ENCODE results near the gene TBXA2R.

DNA sequence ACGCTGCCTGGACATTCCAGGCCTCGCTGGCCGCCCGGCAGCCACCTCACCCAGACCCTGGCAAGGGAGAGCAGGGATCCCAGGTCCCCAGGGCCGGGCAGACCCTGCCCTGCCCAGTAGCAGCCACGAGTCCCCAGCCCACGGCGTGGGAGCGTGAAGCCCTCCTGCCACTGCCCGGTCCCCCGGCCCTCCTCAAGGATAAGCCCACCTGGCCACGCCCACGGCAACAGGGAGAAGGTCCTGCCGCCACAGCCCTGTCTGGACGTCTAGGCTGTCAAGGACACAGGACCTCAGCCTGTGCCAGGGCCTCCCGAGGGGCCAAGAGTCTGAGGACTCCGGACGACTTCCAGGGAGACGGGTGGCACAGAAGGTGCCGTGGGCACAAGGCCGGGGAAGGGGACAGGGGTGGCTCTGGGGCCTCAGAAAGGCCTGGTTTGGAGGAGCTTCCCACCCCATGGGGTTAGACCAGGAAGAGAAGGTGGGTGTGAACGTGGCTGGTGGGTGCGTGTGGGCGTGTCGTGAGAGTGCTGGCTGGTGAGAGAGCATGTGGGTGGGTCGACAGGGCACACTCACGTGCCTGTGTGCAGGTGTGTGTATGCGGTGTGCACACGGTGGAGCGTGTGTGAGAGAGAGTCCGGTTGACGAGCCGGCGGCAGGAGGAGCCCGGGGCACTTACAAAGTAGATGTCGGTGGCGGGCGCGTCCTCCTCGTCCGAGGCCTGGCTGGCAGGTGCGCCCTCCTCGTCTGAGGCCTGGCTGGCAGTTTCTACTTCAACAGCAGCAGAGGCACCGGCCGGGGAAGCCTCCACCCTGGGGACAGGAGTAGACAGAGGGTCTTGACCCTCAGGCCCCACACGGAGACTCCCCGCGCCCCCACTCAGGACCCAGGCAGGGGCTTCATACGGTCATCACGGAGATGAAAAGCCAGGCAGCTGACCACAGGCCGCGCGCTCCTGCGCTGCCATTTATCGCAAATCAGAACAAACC is 31.8 kb upstream of the TBXA2R start:
- no peak for TF ChIP-seq EZH2 (IDR thresholded peaks at IDR 0.05; ENCODE audit: low read length)
- TF ChIP-seq, protein P1, sequence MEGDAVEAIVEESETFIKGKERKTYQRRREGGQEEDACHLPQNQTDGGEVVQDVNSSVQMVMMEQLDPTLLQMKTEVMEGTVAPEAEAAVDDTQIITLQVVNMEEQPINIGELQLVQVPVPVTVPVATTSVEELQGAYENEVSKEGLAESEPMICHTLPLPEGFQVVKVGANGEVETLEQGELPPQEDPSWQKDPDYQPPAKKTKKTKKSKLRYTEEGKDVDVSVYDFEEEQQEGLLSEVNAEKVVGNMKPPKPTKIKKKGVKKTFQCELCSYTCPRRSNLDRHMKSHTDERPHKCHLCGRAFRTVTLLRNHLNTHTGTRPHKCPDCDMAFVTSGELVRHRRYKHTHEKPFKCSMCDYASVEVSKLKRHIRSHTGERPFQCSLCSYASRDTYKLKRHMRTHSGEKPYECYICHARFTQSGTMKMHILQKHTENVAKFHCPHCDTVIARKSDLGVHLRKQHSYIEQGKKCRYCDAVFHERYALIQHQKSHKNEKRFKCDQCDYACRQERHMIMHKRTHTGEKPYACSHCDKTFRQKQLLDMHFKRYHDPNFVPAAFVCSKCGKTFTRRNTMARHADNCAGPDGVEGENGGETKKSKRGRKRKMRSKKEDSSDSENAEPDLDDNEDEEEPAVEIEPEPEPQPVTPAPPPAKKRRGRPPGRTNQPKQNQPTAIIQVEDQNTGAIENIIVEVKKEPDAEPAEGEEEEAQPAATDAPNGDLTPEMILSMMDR (optimal IDR thresholded peaks at IDR 0.05 in 1 of 3, IDR thresholded peaks at IDR 0.05 in 1 of 3, conservative IDR thresholded peaks at IDR 0.05 in 1 of 3; ENCODE audit: extremely low read depth in 1 of 3, insufficient read depth in 2 of 3, low read length in 3 of 3): no peak

All from keratinocyte (primary cell).